HG02759 (cell line): ENCODE measurements around the gene COQ2.
"Not testable (repeated sequence)": the region's sequence is repeated elsewhere in the genome, so short reads cannot be mapped to it uniquely, and the experiment has no call there.

ENCODE experiments used
- ATAC-seq: cut with Tn5 transposase; IDR thresholded peaks from one replicate; pipeline ENCODE4 v1.9.1; 2021; ENCODE audit warnings: mild to moderate bottlenecking, moderate library complexity; ENCODE audit not compliant: unreplicated experiment

COQ2 gene

DNA sequence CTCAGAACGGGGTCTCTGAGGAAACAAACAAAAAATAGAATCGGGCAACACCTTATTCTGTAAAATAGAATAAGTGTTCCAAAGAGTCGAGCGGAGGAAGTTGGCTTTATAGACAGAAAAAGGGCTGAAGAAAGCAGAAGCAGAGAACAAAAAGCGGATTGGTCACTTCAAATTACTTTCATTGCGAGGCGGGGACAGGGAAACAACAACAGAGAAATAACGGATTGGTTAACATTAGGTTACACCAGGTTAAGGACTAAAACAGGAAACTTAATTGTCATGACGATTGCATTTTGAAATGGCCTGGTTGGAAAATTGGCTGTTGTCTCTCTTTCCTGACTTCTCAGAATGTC, 433 bp upstream of the COQ2 start:
- ATAC-seq = no peak

DNA sequence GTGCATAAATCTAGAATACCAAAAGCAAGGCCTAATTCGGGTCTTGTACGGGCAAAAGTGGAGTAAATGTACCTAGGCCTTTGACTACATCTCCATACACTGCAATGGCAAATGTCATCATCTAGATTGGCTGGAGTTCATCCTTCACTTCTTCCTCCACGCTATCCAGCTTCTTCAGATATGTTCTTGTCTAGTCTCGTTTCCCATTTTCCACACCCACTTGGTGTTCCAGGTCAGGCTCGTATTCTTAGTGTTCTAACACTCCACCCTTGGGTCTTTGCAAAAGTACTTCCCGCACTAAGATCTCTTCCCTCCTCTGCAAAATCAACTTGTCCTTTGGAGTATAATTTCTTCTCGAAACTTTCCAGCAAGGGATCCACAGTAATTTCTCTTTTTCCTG, 1.4 kb downstream of the COQ2 start:
- no peak for ATAC-seq

DNA sequence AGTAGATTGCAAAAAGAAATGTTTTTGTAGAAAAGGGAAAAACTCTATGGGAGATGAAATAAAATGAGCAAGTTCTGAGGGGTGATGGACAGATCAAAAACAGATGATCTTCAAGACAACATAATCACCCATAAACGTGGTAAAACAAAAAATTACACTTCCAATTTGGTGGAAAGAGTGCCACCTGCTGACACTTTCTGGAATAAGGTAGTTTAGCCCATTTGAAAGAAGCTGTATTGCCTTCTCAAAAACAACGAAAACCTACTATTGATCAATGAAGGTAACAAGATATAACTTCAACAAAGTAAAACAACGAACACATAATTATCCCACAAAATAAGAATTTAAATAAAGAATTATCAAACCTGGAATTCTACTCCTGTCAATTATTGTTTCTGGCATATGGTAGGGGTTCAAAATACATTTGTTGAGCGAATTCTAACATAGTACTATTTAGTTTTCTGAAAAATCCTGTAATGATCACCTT, 2.5 kb downstream of the COQ2 start:
- no peak for ATAC-seq

DNA sequence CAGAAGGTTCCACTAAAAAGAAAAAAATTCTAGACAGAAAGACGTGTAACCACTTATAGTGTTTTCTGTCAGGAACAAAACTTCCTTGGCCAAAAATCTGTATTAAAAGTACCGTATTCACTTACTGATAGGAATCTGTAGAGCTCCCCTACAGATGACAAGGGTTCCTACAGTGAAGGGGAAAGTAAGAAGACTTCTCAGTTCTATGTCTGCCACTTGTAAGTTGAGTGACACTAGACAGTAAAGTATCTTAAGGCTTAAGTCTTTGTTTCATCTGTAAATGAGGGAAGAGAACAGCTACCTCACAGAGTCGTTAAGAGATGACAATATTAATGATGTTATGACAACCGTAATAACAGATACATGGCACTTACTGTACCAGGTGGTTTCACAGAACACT, 3.3 kb downstream of the COQ2 start:
- no peak for ATAC-seq

DNA sequence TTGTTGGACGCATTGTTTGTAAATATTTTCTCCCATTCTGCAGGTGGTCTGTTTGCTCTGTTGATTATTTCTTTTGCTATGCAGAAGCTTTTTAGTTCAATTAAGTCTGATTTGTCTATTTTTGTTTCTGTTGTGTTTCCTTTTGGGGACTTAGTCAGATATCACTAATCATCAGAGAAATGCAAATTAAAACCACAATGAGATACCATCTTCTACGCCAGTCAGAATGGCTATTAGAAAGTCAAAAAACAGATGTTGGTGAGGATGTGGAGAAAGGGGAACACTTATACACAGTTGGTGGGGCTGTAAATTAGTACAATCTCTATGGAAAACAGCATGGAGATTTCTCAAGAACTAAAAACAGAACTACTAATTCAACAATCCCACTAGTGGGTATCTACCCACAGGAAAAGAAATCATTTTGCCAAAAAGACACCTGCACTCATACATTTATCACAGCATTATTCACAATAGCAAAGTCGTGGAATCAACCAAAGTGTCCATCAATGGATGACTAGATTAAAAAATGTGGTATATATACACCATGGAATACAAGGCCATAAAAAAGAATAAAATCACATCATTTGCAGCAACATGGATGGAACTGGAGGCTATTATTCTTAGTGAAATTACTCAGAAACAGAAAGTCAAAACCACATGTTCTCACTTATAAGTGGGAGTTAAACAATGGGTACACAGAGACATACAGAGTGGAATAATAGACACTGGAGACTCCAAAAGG, 8.1 kb downstream of the COQ2 start:
- ATAC-seq = peak; percentile 74

DNA sequence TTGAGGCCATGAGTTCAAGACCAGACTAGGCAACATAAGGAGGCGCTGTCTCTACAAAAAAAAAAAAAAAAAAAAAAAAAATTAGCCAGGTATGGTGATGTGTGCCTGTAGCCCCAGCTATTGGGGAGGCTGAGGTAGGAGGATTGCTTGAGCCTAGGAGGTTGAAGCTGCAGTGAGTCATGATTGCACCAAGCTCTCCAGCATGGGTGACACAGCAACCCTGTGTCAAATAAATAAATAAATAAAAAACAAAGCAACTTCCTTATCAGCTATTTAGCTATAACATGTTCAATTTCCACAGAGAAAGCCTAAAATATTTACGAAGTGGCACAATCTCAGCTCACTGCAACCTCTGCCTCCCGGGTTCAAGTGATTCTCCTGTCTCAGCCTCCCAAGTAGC, 10.7 kb downstream of the COQ2 start:
- ATAC-seq = not testable (repeated sequence)

DNA sequence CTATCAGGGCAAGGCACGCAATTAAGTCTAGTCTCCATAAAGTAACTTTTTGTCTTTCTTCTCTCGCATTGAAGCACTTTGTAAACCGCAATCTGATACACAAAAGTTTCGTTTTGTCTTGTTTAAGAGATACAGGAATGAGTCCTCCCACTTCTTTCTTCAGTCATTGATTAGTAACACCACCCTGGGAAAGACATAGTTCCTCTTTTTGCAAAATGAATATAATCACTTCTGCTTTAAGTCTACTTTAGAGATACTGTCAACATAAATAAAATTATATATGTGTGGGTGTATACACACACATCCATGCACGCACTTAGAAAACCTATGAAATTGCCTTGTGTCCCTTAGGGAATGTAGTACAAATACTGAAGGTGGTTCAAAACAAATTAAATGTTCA, 11.7 kb downstream of the COQ2 start:
- peak; percentile 83 for ATAC-seq

DNA sequence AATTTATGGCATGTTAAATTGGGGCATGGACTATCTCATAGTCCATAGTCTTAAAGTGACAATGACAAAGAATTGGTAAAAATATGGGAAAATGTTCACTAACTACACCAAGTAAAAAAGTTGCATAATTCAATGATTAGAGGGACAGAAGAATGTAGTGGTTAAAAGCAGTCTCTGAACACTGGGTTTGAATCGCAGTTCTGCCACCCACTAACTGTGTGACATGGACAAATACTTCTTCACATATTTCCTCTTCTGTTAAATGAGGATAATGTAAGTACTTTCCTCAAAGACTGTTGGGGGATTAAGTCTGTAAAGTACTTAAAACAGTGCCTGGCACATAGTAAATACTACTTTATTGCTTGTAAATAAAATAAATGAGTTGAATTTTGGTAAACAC, 15.3 kb downstream of the COQ2 start:
- no peak for ATAC-seq

DNA sequence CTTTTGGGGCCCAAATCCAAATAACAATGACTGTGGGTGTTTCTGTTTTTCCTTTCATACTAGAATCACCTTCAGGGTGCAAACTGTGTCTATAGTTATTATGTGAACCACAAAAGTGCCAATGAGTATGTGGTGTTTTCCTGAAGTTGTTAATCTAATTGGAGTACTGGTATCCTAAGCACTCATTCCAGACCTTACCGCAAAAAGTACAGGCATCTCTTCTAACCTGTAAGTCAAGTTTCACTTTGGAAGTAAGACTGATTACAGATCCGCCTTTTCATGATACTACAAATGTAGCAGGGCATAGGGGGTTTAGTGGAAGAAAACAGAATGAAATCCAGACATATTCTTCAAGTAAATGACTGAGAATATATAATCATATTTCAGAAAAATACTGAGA, 16.1 kb downstream of the COQ2 start:
- no peak for ATAC-seq

DNA sequence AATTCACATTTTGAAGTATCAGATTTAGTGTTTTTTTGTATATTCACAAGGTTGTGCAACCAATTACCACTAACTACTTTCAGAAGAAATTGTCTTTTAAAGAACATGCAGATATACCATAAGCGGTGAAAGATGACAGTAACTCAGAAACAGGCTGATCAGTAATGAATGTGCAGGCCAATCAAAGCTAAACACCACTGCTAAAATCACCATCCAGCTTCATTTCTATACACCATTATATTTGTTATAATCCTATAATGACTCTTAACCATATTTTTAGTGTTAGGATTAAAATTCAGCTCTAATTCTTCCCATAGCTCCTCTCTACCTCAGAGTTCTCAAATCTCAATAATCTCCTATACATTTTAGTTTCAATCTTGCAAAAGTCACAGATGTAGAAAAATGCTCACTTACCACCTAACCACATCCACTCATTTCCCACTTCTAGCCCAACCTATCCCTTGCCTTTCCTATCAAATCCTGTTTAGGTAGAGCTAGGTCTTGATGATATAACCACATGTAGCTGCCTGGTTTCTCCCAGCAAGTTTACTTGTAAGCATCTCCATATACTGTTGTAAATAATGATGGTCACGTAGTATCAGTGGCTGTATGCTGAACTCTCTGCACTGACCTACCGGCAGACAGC, 16.6 kb downstream of the COQ2 start:
- no peak for ATAC-seq

DNA sequence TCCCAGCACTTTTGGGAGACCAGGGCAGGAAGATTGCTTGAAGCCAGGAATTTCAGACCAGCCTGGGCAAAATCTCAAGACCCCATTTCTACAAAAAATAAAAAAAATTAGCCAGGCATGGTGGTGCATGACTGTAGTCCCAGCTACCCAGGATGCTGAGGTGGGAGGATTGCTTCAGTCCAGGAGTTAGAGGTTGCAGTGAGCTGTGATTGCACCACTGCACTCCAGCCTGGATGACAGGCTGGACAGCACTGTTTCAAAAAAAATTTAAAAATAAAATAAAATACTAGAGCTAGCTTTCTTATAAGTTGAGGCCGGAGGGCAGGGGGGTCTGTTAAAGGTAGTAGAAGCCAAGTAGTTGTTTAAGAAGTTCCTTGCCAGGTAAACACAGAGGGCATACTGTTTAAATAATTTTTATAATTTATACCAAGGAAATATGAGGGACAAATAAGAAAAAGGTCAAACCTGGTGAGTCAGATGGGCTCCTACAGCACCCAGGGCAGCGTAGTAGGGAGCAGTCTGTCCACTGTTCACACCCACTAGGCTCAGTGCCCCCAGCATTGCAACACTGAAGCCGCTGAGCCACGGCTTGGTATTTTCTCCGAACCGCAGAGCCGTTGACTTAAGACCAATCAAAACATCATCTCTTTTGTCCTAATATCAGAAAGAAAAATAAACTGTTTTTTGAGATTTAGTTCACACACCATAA, 17.3 kb downstream of the COQ2 start:
- ATAC-seq = no peak

DNA sequence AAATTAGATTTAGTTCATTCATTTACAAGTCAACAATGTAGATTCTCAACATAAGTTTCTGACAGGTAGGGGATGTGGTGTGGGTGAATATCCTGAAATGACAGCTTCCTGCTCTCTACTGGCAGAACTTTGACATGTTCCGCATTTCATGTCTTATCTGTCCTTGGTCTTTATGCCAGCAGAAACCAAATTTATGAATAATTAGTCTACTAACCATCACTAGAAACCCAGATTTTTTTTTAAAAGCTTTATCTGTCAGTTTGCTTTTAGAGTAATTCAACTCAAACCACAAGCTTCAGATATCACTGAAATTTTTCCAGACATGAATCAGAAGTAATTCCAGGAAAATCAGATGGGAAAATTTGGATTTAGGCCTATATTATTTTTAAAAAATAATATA, 17.9 kb downstream of the COQ2 start:
- peak; percentile 60 for ATAC-seq

DNA sequence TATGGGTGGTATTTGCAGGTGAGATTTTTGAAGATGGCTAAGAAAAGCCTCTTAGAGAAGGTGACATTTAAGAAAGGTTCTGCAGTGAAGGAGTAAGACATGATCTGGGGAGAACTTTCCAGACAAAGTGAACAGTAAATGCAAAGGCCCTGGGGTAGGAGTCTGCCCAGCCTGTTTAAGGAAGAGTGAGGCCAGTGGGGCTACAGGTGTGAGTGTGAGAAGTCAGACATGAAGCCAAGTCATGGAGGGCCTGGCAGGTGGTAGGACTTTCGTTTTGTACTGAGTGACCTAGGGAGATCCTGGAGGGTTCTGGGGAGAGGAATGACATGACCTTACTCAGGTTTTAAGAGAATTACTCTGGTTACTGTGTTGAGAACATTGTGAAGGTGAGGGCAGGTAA, 21.5 kb downstream of the COQ2 start:
- no peak for ATAC-seq

DNA sequence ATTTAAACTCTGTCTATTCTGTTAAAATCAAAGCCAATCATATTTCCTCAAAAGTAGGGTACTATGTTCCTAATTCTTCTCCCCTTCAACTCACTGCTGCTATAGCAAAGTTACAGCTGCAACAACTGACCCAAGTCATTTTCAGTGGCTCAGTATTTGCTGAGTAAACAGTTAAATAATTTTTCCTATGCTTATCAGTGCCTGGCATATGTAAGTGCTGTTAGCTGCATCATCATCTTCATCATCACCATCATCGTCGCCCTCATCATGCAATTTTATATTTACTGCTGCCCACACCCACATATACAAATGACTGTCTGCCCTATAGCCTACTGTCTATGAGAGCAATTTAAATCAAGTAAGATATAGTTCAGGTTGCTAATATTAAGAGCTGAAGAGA, 21.9 kb downstream of the COQ2 start:
- no peak for ATAC-seq

DNA sequence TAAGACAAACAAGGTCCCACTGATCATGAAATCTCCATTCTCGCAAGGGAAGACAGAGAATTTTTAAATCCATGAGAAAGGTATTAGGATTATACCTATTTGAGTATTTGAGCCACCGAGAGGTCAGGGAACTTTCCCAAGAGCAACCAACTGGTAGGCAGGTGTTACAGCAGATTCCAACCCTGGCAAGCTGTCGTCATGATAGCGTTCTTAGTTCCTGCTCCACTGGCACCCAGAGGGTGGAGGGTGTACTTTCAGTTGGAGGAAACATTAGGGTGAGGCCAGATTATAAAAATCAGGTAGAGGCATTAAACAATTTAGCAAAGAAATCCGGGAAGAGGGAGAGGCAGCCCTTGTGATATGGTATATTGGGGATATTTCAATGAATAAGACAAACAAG, 23.3 kb downstream of the COQ2 start:
- no peak for ATAC-seq

DNA sequence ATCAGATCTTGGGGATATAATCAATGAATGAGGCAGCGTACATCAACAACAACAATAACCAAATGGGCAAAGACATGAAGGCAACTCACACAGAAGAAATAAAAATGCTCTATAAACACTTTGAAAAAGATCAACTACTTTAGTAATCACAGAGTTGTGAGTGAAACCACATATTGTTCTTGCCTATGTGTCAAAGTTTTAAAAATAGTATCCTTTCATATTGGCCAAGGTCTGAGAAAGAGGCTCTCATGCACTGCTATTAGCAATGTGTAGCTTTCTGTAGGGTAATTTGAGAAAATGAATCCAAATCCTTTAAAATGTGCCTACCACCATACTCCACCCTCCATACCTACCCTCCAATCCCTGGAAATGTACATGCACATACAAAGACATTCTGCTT, 25.0 kb downstream of the COQ2 start:
- ATAC-seq = no peak

DNA sequence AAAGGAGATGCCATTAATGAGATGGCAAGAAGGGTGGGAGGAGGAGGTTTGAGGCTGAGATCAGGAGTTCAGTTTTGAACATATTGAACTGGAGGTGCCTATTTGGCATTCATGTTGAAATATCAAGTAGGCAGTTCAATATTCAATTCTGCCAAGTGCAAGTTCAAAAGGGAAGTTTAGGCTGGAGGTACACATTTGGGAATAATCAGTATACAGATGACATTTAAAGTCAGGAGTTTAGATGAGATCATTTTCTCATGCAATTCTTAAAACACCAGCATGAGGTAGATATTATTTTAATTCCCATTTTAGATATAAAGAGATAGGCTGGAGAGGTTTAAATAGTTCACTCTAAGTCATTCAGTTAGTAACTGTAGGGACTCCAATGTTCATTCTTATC, 26.1 kb downstream of the COQ2 start:
- no peak for ATAC-seq

DNA sequence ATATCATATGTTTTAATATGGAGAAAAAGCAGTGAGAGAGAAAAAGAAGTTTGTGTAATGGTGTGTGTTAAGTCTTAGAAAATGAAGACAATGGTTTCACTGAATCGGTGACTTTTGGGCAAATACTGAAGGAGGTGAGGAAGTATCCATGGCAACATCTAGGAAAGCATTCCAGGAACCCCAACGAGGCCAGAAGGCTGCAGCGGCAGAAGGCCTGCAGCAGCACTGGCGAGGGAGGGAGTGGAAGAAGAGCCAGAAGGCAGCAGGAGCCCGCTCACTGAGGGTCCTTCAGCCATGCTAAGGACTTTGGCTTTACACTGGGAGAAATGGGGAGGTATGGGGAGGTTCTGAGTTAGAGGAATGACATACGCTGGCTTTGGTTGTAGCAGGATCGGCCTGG, 26.8 kb downstream of the COQ2 start:
- ATAC-seq = no peak

DNA sequence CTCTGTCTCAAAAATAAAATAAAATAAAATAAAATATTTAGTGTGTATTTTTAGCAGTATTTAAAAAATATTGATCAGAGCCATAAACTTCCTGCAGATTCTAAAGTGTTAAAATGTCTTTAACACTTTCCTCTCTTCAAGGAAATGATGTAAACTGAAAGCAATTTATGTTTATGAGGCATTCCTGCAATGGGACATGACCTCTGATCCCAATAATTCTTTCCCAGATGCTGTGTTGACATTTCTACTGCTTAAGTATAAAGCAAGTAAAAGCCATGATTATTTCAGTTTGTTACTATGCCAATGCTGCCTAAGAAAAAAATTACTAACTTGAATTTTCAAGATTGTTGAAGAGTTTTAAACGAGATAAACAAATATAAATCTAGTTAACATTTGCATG, 29.0 kb downstream of the COQ2 start:
- ATAC-seq = no peak

DNA sequence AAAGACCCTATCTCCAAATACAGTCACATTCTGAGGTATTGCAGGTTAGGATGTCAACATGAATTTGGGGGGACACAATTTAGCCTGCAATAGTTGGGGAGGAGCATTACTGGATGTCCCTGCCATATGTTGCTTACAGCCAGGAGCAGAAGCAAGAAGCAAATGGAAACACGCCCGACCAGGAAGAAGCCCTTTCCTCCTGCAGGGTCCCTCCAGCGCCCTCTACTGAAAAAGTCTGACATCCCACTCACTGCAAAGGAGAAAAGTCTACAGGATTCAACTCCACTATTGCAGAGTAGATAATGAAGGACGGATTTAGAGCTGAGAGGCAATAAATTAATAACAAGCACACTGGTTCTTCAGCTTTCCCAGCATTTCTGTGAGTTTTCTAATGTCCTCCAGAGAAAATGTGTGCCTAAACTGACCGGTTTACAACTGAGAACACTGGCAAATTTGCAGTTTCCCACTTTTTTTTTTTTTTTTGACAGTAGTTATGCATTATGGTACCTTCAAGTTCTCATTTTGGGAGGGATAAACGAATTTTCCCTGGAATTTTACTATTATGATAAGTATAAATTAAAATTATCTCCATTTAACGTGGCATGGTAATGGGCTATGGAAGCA, 31.7 kb downstream of the COQ2 start:
- ATAC-seq = peak; percentile 36

DNA sequence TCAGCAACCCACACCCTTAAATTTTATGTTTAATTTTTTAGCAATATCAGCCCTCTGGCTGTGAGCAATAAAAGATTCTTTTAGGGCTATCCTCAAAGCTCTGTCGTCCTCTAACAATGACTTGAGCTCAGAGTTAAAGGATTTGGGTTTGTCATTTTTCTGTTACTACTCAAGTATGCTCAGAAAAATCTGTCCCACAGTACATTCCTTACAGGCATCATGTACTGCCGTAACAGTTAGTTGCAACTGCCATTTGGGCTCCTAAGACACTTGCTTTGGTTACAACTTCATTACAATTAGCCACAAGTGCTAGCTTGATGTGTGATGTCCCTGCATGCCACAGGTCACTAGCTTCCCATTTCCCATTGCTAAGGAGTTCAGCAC, 33.2 kb downstream of the COQ2 start:
- no peak for ATAC-seq
